ENCODE measurements around the gene KCNG2. TPM values are rescaled to one million over a fixed set of nuclear protein-coding genes. Genes with fewer than 3 reads are reported as not detected.

Gene KCNG2
- total RNA-seq, 1 donor from 2014 or later: not detected

GRCh38 chr18:79770501-79770815 lies 27.3 kb upstream of the KCNG2 start:
- H3K9me3 Mint-ChIP-seq: peaks cover 17% of the 10 kb centered on the region
- Histone ChIP-seq H3K79me2 (ENCODE audit: low read depth) (no peaks in the 10 kb centered on the region), H2AFZ (replicated peaks) (no peak overlapping the region), H3K4me2 (no peak overlapping the region), H3K4me3 (no peak overlapping the region), H3K36me3 (no peaks in the 10 kb centered on the region), H4K20me1 (ENCODE audit: low read depth) (no peaks in the 10 kb centered on the region), H3K27me3 (peaks cover 5% of the 10 kb centered on the region), H3K27ac (no peak overlapping the region), H3K4me1 (no peaks in the 10 kb centered on the region), H3K9me3 (ENCODE audit: low read depth) (peaks cover 10% of the 10 kb centered on the region), H3K9ac (no peak overlapping the region), H3F3A (ENCODE audit: low read depth) (no peaks in the 10 kb centered on the region)
- H3K36me3 Mint-ChIP-seq: no peaks in the 10 kb centered on the region
- H3K27me3 Mint-ChIP-seq (ENCODE audit: insufficient read depth, low read depth): peaks cover 15% of the 10 kb centered on the region
- H3K27ac Mint-ChIP-seq: no peak overlapping the region
- no peak overlapping the region for H3K4me3 Mint-ChIP-seq
- peaks cover 4% of the 10 kb centered on the region for H3K4me1 Mint-ChIP-seq
- no peak for DNase-seq (ENCODE audit: low spot score)
- TF ChIP-seq, protein P1, sequence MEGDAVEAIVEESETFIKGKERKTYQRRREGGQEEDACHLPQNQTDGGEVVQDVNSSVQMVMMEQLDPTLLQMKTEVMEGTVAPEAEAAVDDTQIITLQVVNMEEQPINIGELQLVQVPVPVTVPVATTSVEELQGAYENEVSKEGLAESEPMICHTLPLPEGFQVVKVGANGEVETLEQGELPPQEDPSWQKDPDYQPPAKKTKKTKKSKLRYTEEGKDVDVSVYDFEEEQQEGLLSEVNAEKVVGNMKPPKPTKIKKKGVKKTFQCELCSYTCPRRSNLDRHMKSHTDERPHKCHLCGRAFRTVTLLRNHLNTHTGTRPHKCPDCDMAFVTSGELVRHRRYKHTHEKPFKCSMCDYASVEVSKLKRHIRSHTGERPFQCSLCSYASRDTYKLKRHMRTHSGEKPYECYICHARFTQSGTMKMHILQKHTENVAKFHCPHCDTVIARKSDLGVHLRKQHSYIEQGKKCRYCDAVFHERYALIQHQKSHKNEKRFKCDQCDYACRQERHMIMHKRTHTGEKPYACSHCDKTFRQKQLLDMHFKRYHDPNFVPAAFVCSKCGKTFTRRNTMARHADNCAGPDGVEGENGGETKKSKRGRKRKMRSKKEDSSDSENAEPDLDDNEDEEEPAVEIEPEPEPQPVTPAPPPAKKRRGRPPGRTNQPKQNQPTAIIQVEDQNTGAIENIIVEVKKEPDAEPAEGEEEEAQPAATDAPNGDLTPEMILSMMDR (IDR thresholded peaks at IDR 0.05): no peak
- TF ChIP-seq EZH2phosphoT487 (IDR thresholded peaks at IDR 0.05): no peak
- no peak for TF ChIP-seq EZH2 (IDR thresholded peaks at IDR 0.05)

GRCh38 chr18:79770826-79771225 lies 26.9 kb upstream of the KCNG2 start:
- no peak overlapping the region for H3K27ac ChIP-seq
- no peak overlapping the region for H3K4me2 ChIP-seq
- no peak overlapping the region for H2AFZ ChIP-seq (replicated peaks)
- H3K27ac Mint-ChIP-seq: no peak overlapping the region
- no peaks in the 10 kb centered on the region for H3K79me2 ChIP-seq (ENCODE audit: low read depth)
- H3K27me3 Mint-ChIP-seq (ENCODE audit: insufficient read depth, low read depth): peaks cover 16% of the 10 kb centered on the region
- H3F3A ChIP-seq (ENCODE audit: low read depth): no peaks in the 10 kb centered on the region
- peaks cover 4% of the 10 kb centered on the region for H3K4me1 Mint-ChIP-seq
- H4K20me1 ChIP-seq (ENCODE audit: low read depth): no peaks in the 10 kb centered on the region
- no peak for DNase-seq (ENCODE audit: low spot score)
- TF ChIP-seq, protein P1 (IDR thresholded peaks at IDR 0.05): no peak
- TF ChIP-seq EZH2phosphoT487 (IDR thresholded peaks at IDR 0.05) (no peak), EZH2 (IDR thresholded peaks at IDR 0.05) (no peak)
- H3K36me3 Mint-ChIP-seq: no peaks in the 10 kb centered on the region
- H3K4me1 ChIP-seq: no peaks in the 10 kb centered on the region
- H3K9me3 ChIP-seq (ENCODE audit: low read depth): peaks cover 10% of the 10 kb centered on the region
- H3K9ac ChIP-seq: no peak overlapping the region
- peaks cover 8% of the 10 kb centered on the region for H3K27me3 ChIP-seq
- peaks cover 17% of the 10 kb centered on the region for H3K9me3 Mint-ChIP-seq
- no peak overlapping the region for H3K4me3 Mint-ChIP-seq
- no peak overlapping the region for H3K4me3 ChIP-seq
- no peaks in the 10 kb centered on the region for H3K36me3 ChIP-seq

DNA sequence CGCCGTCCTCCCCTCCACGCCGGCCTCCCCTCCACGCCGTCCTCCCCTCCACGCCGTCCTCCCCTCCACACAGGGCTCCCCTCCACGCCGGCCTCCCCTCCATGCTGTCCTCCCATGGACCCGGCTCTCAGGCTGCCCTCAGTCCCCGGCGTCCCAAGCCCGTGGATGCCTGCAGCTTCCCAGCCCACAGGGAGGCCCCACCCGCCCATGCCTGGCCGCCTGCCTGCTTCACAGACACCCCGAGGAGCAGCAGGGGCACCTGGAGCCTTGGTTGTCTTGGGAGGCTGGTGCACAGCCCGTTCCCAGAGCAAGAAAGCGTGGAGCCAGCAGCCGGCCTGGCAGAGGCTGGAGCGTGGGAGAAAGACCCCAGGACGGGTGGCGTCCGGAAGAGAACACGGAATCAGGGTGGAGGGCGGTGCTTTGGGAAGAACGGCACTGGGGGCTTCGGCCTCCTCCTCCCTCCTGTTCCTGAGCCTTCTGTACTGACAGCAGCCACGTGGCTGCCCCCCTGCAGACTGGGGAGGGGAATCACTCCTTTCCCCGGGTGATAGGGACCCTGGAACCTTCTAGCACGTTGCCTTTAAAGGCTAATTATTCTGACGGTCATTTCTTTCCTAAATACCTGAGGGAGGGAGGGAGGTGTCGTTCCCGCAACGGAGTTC lies 26.2 kb upstream of the KCNG2 start:
- H3K4me1 ChIP-seq: no peaks in the 10 kb centered on the region
- no peak overlapping the region for H3K4me3 ChIP-seq
- Mint-ChIP-seq H3K27ac (no peak overlapping the region), H3K4me3 (no peak overlapping the region), H3K36me3 (no peaks in the 10 kb centered on the region), H3K27me3 (ENCODE audit: insufficient read depth, low read depth) (peaks cover 16% of the 10 kb centered on the region), H3K9me3 (peaks cover 17% of the 10 kb centered on the region), H3K4me1 (peaks cover 4% of the 10 kb centered on the region)
- H2AFZ ChIP-seq (replicated peaks): no peak overlapping the region
- no peak for DNase-seq (ENCODE audit: low spot score)
- H3K9me3 ChIP-seq (ENCODE audit: low read depth): peaks cover 10% of the 10 kb centered on the region
- H3K4me2 ChIP-seq: no peak overlapping the region
- H3F3A ChIP-seq (ENCODE audit: low read depth): no peaks in the 10 kb centered on the region
- H3K9ac ChIP-seq: no peak overlapping the region
- H3K27me3 ChIP-seq: peaks cover 8% of the 10 kb centered on the region
- no peaks in the 10 kb centered on the region for H3K79me2 ChIP-seq (ENCODE audit: low read depth)
- H3K36me3 ChIP-seq: no peaks in the 10 kb centered on the region
- no peak for TF ChIP-seq EZH2 (IDR thresholded peaks at IDR 0.05)
- no peak for TF ChIP-seq EZH2phosphoT487 (IDR thresholded peaks at IDR 0.05)
- TF ChIP-seq, protein P1 (IDR thresholded peaks at IDR 0.05): no peak
- no peaks in the 10 kb centered on the region for H4K20me1 ChIP-seq (ENCODE audit: low read depth)
- no peak overlapping the region for H3K27ac ChIP-seq

Data from neural progenitor cell (in vitro differentiated cells).